Measurements from ENCODE around the gene ITGB2. TPM values are rescaled to one million over a fixed set of nuclear protein-coding genes. Genes with fewer than 3 reads are reported as not detected.

The ITGB2 gene
- total RNA-seq, 1 donor from 2014 or later: 0.15 TPM

- no peaks in the 10 kb centered on the region for H3K27me3 Mint-ChIP-seq (ENCODE audit: low read depth)
- DNase-seq (ENCODE audit: low spot score): no peak
- peaks cover 10% of the 10 kb centered on the region for H3K36me3 Mint-ChIP-seq (ENCODE audit: low read depth)
- H3K4me1 Mint-ChIP-seq (ENCODE audit: low read depth): peaks cover 86% of the 10 kb centered on the region
- TF ChIP-seq CTCF (IDR thresholded peaks at IDR 0.05): no peak
- H3K27ac Mint-ChIP-seq (ENCODE audit: unreplicated experiment): peak overlapping the region; percentile 49
- H3K4me3 Mint-ChIP-seq (ENCODE audit: unreplicated experiment): no peak overlapping the region
- peaks cover 3% of the 10 kb centered on the region for H3K9me3 Mint-ChIP-seq (ENCODE audit: low read depth)
Observed at GRCh38 chr21:44966135-44967081, 45.7 kb upstream of the ITGB2 start.

GRCh38 chr21:44965251-44966022 lies 44.7 kb upstream of the ITGB2 start:
- TF ChIP-seq CTCF (IDR thresholded peaks at IDR 0.05): no peak
- H3K4me3 Mint-ChIP-seq (ENCODE audit: unreplicated experiment): no peak overlapping the region
- H3K27ac Mint-ChIP-seq (ENCODE audit: unreplicated experiment): no peak overlapping the region
- DNase-seq (ENCODE audit: low spot score): no peak
- H3K36me3 Mint-ChIP-seq (ENCODE audit: low read depth): peaks cover 12% of the 10 kb centered on the region
- peaks cover 90% of the 10 kb centered on the region for H3K4me1 Mint-ChIP-seq (ENCODE audit: low read depth)
- H3K9me3 Mint-ChIP-seq (ENCODE audit: low read depth): peaks cover 3% of the 10 kb centered on the region
- no peaks in the 10 kb centered on the region for H3K27me3 Mint-ChIP-seq (ENCODE audit: low read depth)

- DNase-seq (ENCODE audit: low spot score): no peak
- TF ChIP-seq CTCF (IDR thresholded peaks at IDR 0.05): no peak
- Mint-ChIP-seq H3K9me3 (ENCODE audit: low read depth) (peaks cover 3% of the 10 kb centered on the region), H3K4me1 (ENCODE audit: low read depth) (peaks cover 85% of the 10 kb centered on the region), H3K27me3 (ENCODE audit: low read depth) (no peaks in the 10 kb centered on the region), H3K4me3 (ENCODE audit: unreplicated experiment) (no peak overlapping the region), H3K27ac (ENCODE audit: unreplicated experiment) (peak overlapping the region; percentile 11), H3K36me3 (ENCODE audit: low read depth) (peaks cover 12% of the 10 kb centered on the region)
Observed at GRCh38 chr21:44964381-44964780, 43.7 kb upstream of the ITGB2 start.

GRCh38 chr21:44962403-44962966 lies 41.8 kb upstream of the ITGB2 start:
- peak overlapping the region; percentile 11 for H3K4me3 Mint-ChIP-seq (ENCODE audit: unreplicated experiment)
- no peak for DNase-seq (ENCODE audit: low spot score)
- peak overlapping the region; percentile 97 for H3K27ac Mint-ChIP-seq (ENCODE audit: unreplicated experiment)
- H3K27me3 Mint-ChIP-seq (ENCODE audit: low read depth): no peaks in the 10 kb centered on the region
- TF ChIP-seq CTCF (IDR thresholded peaks at IDR 0.05): peak; percentile 13
- peaks cover 89% of the 10 kb centered on the region for H3K4me1 Mint-ChIP-seq (ENCODE audit: low read depth)
- peaks cover 12% of the 10 kb centered on the region for H3K36me3 Mint-ChIP-seq (ENCODE audit: low read depth)
- peaks cover 3% of the 10 kb centered on the region for H3K9me3 Mint-ChIP-seq (ENCODE audit: low read depth)

Measured in chondrocyte (in vitro differentiated cells).